ENCODE measurements around the gene TPK1.

TPK1 gene

DNA sequence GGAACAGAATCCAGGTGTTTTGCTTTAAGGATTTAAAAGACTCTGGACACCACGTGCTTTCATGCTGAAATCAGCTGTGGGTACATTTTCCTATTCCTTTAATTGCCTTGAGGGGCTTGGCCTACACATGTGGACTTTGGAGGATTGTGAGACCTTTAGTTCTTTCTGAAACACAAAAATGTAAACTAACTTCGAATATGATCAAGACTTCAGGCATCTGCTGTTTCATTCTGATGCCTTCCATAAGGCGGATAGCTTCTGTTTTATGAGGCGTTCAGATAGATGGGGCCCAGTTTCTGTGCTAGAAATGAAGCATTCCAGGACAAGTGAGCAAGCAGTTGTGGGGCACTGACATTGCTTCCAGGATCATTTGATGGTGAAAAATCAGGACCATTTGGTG lies 430.9 kb downstream of the TPK1 start:
- H3K4me1 Mint-ChIP-seq: peaks cover 51% of the 10 kb centered on the region
- peak overlapping the region; percentile 77 for H3K27ac Mint-ChIP-seq
- H3K9me3 Mint-ChIP-seq: no peaks in the 10 kb centered on the region
- no peaks in the 10 kb centered on the region for H3K36me3 Mint-ChIP-seq (ENCODE audit: low read depth)
- H3K4me3 Mint-ChIP-seq: no peak overlapping the region
- peaks cover 15% of the 10 kb centered on the region for H3K27me3 Mint-ChIP-seq (ENCODE audit: low read depth, poor library complexity)
- DNase-seq: no peak
- no peak for TF ChIP-seq CTCF (IDR thresholded peaks at IDR 0.05)

GRCh38 chr7:144403649-144404061 lies 432.2 kb downstream of the TPK1 start, which contains the start of gene NOBOX:
Gene NOBOX (minus strand): TSS chr7:144403693.
- Mint-ChIP-seq H3K27me3 (ENCODE audit: low read depth, poor library complexity) (peaks cover 18% of the 10 kb centered on the region), H3K4me1 (peaks cover 41% of the 10 kb centered on the region), H3K36me3 (ENCODE audit: low read depth) (no peaks in the 10 kb centered on the region), H3K4me3 (no peak within 1 kb of the TSS), H3K9me3 (no peaks in the 10 kb centered on the region), H3K27ac (peak within 1 kb of the TSS; percentile 77)
- TF ChIP-seq CTCF (IDR thresholded peaks at IDR 0.05): no peak
- no peak for DNase-seq

- Mint-ChIP-seq H3K4me1 (peaks cover 36% of the 10 kb centered on the region), H3K36me3 (ENCODE audit: low read depth) (no peaks in the 10 kb centered on the region), H3K4me3 (no peak overlapping the region), H3K27me3 (ENCODE audit: low read depth, poor library complexity) (peaks cover 18% of the 10 kb centered on the region), H3K9me3 (no peaks in the 10 kb centered on the region), H3K27ac (no peak overlapping the region)
- no peak for TF ChIP-seq CTCF (IDR thresholded peaks at IDR 0.05)
- DNase-seq: no peak
Observed at GRCh38 chr7:144403102-144403501, 432.8 kb downstream of the TPK1 start.
